ENCODE data around the gene FNIP2.

- TF ChIP-seq, protein P1, sequence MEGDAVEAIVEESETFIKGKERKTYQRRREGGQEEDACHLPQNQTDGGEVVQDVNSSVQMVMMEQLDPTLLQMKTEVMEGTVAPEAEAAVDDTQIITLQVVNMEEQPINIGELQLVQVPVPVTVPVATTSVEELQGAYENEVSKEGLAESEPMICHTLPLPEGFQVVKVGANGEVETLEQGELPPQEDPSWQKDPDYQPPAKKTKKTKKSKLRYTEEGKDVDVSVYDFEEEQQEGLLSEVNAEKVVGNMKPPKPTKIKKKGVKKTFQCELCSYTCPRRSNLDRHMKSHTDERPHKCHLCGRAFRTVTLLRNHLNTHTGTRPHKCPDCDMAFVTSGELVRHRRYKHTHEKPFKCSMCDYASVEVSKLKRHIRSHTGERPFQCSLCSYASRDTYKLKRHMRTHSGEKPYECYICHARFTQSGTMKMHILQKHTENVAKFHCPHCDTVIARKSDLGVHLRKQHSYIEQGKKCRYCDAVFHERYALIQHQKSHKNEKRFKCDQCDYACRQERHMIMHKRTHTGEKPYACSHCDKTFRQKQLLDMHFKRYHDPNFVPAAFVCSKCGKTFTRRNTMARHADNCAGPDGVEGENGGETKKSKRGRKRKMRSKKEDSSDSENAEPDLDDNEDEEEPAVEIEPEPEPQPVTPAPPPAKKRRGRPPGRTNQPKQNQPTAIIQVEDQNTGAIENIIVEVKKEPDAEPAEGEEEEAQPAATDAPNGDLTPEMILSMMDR (IDR thresholded peaks at IDR 0.05) = no peak
- TF ChIP-seq POLR2AphosphoS5 (IDR thresholded peaks at IDR 0.05) = no peak
- TF ChIP-seq POLR2A (IDR thresholded peaks at IDR 0.05) = no peak
Observed at GRCh38 chr4:158756588-158756987, 12.2 kb upstream of the FNIP2 start.

All from upper lobe of left lung (tissue), 4 donors.